Measurements from ENCODE around the gene RBM17. TPM values are rescaled to one million over a fixed set of nuclear protein-coding genes. Genes with fewer than 3 reads are reported as not detected.

RBM17 gene
- total RNA-seq, 1 experiment from 2014 or later = 28.4 TPM

- TF ChIP-seq EZH2 (IDR thresholded peaks at IDR 0.05; ENCODE audit: low read length, unreplicated experiment) (no peak), CTCF (conservative IDR thresholded peaks at IDR 0.05; ENCODE audit: low read depth, low read length) (no peak), EZH2phosphoT487 (IDR thresholded peaks at IDR 0.05; ENCODE audit: borderline replicate concordance, low read length) (no peak)
- H3K4me2 ChIP-seq (ENCODE audit: low read length) = no peak overlapping the region
- no peaks in the 10 kb centered on the region for H3K79me2 ChIP-seq (ENCODE audit: low read length)
- no TSS peak for BruUV-seq (replicated peaks)
- no peaks in the 10 kb centered on the region for H4K20me1 ChIP-seq (ENCODE audit: low read length)
- no peaks in the 10 kb centered on the region for H3K9me3 ChIP-seq (ENCODE audit: low read length)
- DNase-seq (no peak), ATAC-seq (no peak)
- H2AFZ ChIP-seq (ENCODE audit: low read length) = no peak overlapping the region
- intact Hi-C loops (cut with micrococcal nuclease) = no loop called here
- H3K27me3 ChIP-seq (ENCODE audit: low read length) = peaks cover 8% of the 10 kb centered on the region; the same call in 1 of the 2 replicates
- H3K27ac ChIP-seq (ENCODE audit: low read length) = no peak overlapping the region
- H3K4me1 ChIP-seq (ENCODE audit: insufficient read depth, low read length) = no peaks in the 10 kb centered on the region
- no peaks in the 10 kb centered on the region for H3K9me2 ChIP-seq (replicated peaks; ENCODE audit: low read length)
- no peaks in the 10 kb centered on the region for H3F3A ChIP-seq (ENCODE audit: low read length, unreplicated experiment)
- ChIA-PET POLR2A (ENCODE audit: unreplicated experiment) (no interaction called here), CTCF (no interaction called here)
- H3K9ac ChIP-seq (ENCODE audit: low read length) = no peak overlapping the region
- H3K4me3 ChIP-seq (ENCODE audit: low read length) = no peak overlapping the region
- no peaks in the 10 kb centered on the region for H3K36me3 ChIP-seq (ENCODE audit: low read depth, low read length)
These were observed 23.4 kb upstream of the RBM17 start for GRCh38 chr10:6065406-6065805.

GRCh38 chr10:6065835-6066234, 23.0 kb upstream of the RBM17 start:
- H3K9ac ChIP-seq (ENCODE audit: low read length) = no peak overlapping the region
- ATAC-seq (no peak), DNase-seq (no peak)
- BruUV-seq (replicated peaks) = no TSS peak
- no peaks in the 10 kb centered on the region for H3K9me3 ChIP-seq (ENCODE audit: low read length)
- no peaks in the 10 kb centered on the region for H3K79me2 ChIP-seq (ENCODE audit: low read length)
- no peaks in the 10 kb centered on the region for H3F3A ChIP-seq (ENCODE audit: low read length, unreplicated experiment)
- no peak overlapping the region for H3K27ac ChIP-seq (ENCODE audit: low read length)
- no peaks in the 10 kb centered on the region for H3K4me1 ChIP-seq (ENCODE audit: insufficient read depth, low read length)
- no peaks in the 10 kb centered on the region for H3K9me2 ChIP-seq (replicated peaks; ENCODE audit: low read length)
- ChIA-PET CTCF (no interaction called here), POLR2A (ENCODE audit: unreplicated experiment) (no interaction called here)
- peaks cover 8% of the 10 kb centered on the region; the same call in 1 of the 2 replicates for H3K27me3 ChIP-seq (ENCODE audit: low read length)
- no peaks in the 10 kb centered on the region for H4K20me1 ChIP-seq (ENCODE audit: low read length)
- no peaks in the 10 kb centered on the region for H3K36me3 ChIP-seq (ENCODE audit: low read depth, low read length)
- intact Hi-C loops (cut with micrococcal nuclease) = no loop called here
- H2AFZ ChIP-seq (ENCODE audit: low read length) = no peak overlapping the region
- no peak overlapping the region for H3K4me3 ChIP-seq (ENCODE audit: low read length)
- H3K4me2 ChIP-seq (ENCODE audit: low read length) = no peak overlapping the region
- TF ChIP-seq EZH2 (IDR thresholded peaks at IDR 0.05; ENCODE audit: low read length, unreplicated experiment) = no peak
- no peak for TF ChIP-seq CTCF (conservative IDR thresholded peaks at IDR 0.05; ENCODE audit: low read depth, low read length)
- no peak for TF ChIP-seq EZH2phosphoT487 (IDR thresholded peaks at IDR 0.05; ENCODE audit: borderline replicate concordance, low read length)

- DNase-seq (no peak), ATAC-seq (no peak)
- ChIA-PET POLR2A (ENCODE audit: unreplicated experiment) (no interaction called here), CTCF (no interaction called here)
- TF ChIP-seq EZH2 (IDR thresholded peaks at IDR 0.05; ENCODE audit: low read length, unreplicated experiment) = no peak
- TF ChIP-seq EZH2phosphoT487 (IDR thresholded peaks at IDR 0.05; ENCODE audit: borderline replicate concordance, low read length) = no peak
- no peak for TF ChIP-seq CTCF (conservative IDR thresholded peaks at IDR 0.05; ENCODE audit: low read depth, low read length)
- no peaks in the 10 kb centered on the region for H3F3A ChIP-seq (ENCODE audit: low read length, unreplicated experiment)
- no TSS peak for BruUV-seq (replicated peaks)
- H4K20me1 ChIP-seq (ENCODE audit: low read length) = no peaks in the 10 kb centered on the region
- intact Hi-C loops (cut with micrococcal nuclease) = no loop called here
- H3K27ac ChIP-seq (ENCODE audit: low read length) = no peak overlapping the region
- no peaks in the 10 kb centered on the region for H3K9me2 ChIP-seq (replicated peaks; ENCODE audit: low read length)
- H3K9ac ChIP-seq (ENCODE audit: low read length) = no peak overlapping the region
- H3K9me3 ChIP-seq (ENCODE audit: low read length) = no peaks in the 10 kb centered on the region
- no peak overlapping the region for H3K4me3 ChIP-seq (ENCODE audit: low read length)
- H2AFZ ChIP-seq (ENCODE audit: low read length) = no peak overlapping the region
- peaks cover 8% of the 10 kb centered on the region; the same call in 1 of the 2 replicates for H3K27me3 ChIP-seq (ENCODE audit: low read length)
- H3K79me2 ChIP-seq (ENCODE audit: low read length) = no peaks in the 10 kb centered on the region
- no peak overlapping the region for H3K4me2 ChIP-seq (ENCODE audit: low read length)
- no peaks in the 10 kb centered on the region for H3K36me3 ChIP-seq (ENCODE audit: low read depth, low read length)
- H3K4me1 ChIP-seq (ENCODE audit: insufficient read depth, low read length) = no peaks in the 10 kb centered on the region
These were observed 21.4 kb upstream of the RBM17 start for GRCh38 chr10:6067457-6067856.

Measured in PC-3 (cell line).